SKM-1 (cell line): ENCODE measurements around the gene PAN3.

Experiments used
- DNase-seq: peaks from one replicate; lab custom pipeline; 2025; ENCODE audit not compliant: unreplicated experiment; lab: John Stamatoyannopoulos, UW

PAN3 gene

GRCh38 chr13:28333204-28333881 is 195.0 kb downstream of the PAN3 start:
- DNase-seq = no peak

- DNase-seq = no peak
Measured at GRCh38 chr13:28336193-28336657, 197.9 kb downstream of the PAN3 start.

GRCh38 chr13:28337166-28338005 is 199.0 kb downstream of the PAN3 start:
- no peak for DNase-seq

- no peak for DNase-seq
Measured at GRCh38 chr13:28338006-28338574, 199.7 kb downstream of the PAN3 start.

- DNase-seq = no peak
Measured at GRCh38 chr13:28338742-28339141, 200.4 kb downstream of the PAN3 start.

- no peak for DNase-seq
Measured at GRCh38 chr13:28339419-28339818, 201.1 kb downstream of the PAN3 start.

- no peak for DNase-seq
Measured at GRCh38 chr13:28340272-28340793, 202.0 kb downstream of the PAN3 start.

GRCh38 chr13:28342251-28342650 is 203.9 kb downstream of the PAN3 start:
- DNase-seq = no peak

- no peak for DNase-seq
Measured at GRCh38 chr13:28344163-28344562, 205.8 kb downstream of the PAN3 start.
